Stimulated activated CD4-positive, alpha-beta T cell treated with anti-CD3 and anti-CD28 coated beads, TNF-alpha, amount 100 ng/mL, for 4 hours (primary cell): ENCODE results near the gene MRPL54.
A peak's percentile ranks its signal among the peaks of the same experiment; 100 is the strongest.
"Not testable (repeated sequence)": the region's sequence is repeated elsewhere in the genome, so short reads cannot be mapped to it uniquely, and the experiment has no call there.

Experiments
- DNase-seq, 3 experiments: peaks; one replicate each; pipeline ENCODE4 v3.0.0-alpha.2; 2020; ENCODE audit warnings: low read depth in 3 of 3

MRPL54 gene

GRCh38 chr19:3740431-3740830, 22.1 kb upstream of the MRPL54 start:
- no peak for DNase-seq

GRCh38 chr19:3743486-3743885, 19.0 kb upstream of the MRPL54 start:
- no peak for DNase-seq

GRCh38 chr19:3745363-3746045, 17.0 kb upstream of the MRPL54 start:
- DNase-seq: no peak

- DNase-seq: no peak
Observed at GRCh38 chr19:3746371-3747056, 16.0 kb upstream of the MRPL54 start.

- DNase-seq: no peak
Observed at GRCh38 chr19:3748965-3749364, 13.5 kb upstream of the MRPL54 start.

- no peak for DNase-seq
Observed at GRCh38 chr19:3750211-3750610, 12.3 kb upstream of the MRPL54 start.

- no peak for DNase-seq
Observed at GRCh38 chr19:3751236-3751635, 11.2 kb upstream of the MRPL54 start.

- DNase-seq: no peak
Observed at GRCh38 chr19:3752492-3752891, 10.0 kb upstream of the MRPL54 start.

GRCh38 chr19:3753631-3754410, 8.7 kb upstream of the MRPL54 start:
- no peak for DNase-seq

- DNase-seq: not testable (repeated sequence)
Observed at GRCh38 chr19:3757705-3758104, 4.8 kb upstream of the MRPL54 start.

GRCh38 chr19:3758297-3758696, 4.2 kb upstream of the MRPL54 start:
- DNase-seq: not testable (repeated sequence)

- no peak for DNase-seq
Observed at GRCh38 chr19:3759482-3760254, 2.8 kb upstream of the MRPL54 start.

- DNase-seq: peak in 1 of 3 experiments; percentile 10
Observed at GRCh38 chr19:3760871-3761361, 1.6 kb upstream of the MRPL54 start.

- DNase-seq: peak; percentile 93 to 98 (median 94)
Observed at GRCh38 chr19:3761382-3762129, 926 bp upstream of the MRPL54 start, which contains the start of gene APBA3. APBA3 (minus strand) TSS chr19:3761692; CDS start chr19:3760264, 1,428 bp downstream.

- no peak for DNase-seq
Observed at GRCh38 chr19:3762130-3762473, 380 bp upstream of the MRPL54 start.

GRCh38 chr19:3765121-3765520, 2.6 kb downstream of the MRPL54 start:
- no peak for DNase-seq

- DNase-seq: not testable (repeated sequence)
Observed at GRCh38 chr19:3765757-3766156, 3.3 kb downstream of the MRPL54 start.

GRCh38 chr19:3766520-3766919, 4.0 kb downstream of the MRPL54 start:
- DNase-seq: no peak

GRCh38 chr19:3767050-3767449, 4.6 kb downstream of the MRPL54 start:
- no peak for DNase-seq

- no peak for DNase-seq
Observed at GRCh38 chr19:3768015-3768747, 5.7 kb downstream of the MRPL54 start.
